ENCODE data around the gene EPB41.

EPB41 gene

DNA sequence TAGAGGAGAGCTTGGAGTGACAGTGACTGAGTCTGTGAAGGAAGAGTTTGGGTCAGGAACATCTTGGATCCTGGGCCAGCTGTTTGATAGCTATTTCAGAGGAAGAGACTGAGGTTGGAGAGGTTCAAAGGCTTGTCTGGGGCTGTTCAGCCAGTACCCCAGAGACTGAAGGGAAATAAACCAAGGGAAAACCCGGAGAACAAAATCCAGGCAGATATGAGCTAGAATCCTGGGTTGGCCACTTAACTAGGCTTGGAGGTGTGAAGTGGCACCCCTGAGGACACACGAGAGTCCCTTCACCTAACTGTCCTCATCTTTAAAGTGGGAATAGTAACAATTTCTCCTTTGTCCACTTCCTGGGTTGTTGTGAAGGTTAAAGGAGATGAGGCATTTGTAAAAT lies 23.1 kb upstream of the EPB41 start:
- DNase-seq (ENCODE audit: low read depth): no peak

GRCh38 chr1:28893403-28894102 lies 20.8 kb upstream of the EPB41 start:
- DNase-seq (ENCODE audit: low read depth): no peak

DNA sequence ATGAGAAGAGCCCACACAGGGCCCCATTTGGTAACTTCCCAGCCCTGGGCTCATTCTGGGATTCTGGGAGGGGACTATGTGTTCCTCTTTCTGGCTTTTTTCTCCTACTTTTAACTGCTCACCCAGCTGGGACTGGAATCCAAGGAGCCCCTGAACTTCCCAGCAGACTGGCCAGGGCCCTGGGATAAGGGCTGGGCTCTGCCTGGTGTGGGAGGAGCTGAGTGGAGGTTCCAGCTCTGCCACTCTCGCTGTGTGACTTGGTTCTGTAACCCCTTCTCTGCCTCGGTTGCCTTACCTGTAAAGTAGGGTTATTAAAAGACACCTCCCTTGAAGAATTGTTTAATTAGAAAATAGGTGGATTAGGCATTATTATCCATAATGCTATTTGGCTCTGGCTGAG lies 19.6 kb upstream of the EPB41 start:
- no peak for DNase-seq (ENCODE audit: low read depth)

- DNase-seq (ENCODE audit: low read depth): no peak
These were observed 18.3 kb upstream of the EPB41 start for GRCh38 chr1:28895896-28896608.

- no peak for DNase-seq (ENCODE audit: low read depth)
These were observed 17.8 kb upstream of the EPB41 start for GRCh38 chr1:28896609-28896986.

DNA sequence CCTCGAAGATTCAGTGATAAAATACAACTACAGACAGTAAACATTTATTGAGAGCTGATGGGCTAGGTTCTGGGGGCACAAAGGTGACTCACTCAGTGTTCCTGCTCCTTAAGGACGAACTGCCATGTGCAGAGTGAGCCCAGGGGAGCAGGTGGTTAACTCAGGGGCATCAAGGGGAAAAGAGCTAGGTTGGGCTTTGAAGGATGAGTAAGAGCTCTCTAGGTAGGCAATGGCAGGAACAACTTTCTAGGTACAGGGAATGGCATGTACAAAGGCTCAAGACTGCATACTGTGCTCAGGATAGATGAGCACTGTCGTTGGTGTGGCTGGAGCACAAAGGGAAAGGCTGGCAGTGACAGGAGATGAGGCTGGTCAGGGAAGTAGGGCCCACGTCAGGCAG lies 16.6 kb upstream of the EPB41 start:
- no peak for DNase-seq (ENCODE audit: low read depth)

GRCh38 chr1:28898405-28898881 lies 15.9 kb upstream of the EPB41 start:
- DNase-seq (ENCODE audit: low read depth): no peak

GRCh38 chr1:28899267-28899666 lies 15.1 kb upstream of the EPB41 start:
- no peak for DNase-seq (ENCODE audit: low read depth)

DNA sequence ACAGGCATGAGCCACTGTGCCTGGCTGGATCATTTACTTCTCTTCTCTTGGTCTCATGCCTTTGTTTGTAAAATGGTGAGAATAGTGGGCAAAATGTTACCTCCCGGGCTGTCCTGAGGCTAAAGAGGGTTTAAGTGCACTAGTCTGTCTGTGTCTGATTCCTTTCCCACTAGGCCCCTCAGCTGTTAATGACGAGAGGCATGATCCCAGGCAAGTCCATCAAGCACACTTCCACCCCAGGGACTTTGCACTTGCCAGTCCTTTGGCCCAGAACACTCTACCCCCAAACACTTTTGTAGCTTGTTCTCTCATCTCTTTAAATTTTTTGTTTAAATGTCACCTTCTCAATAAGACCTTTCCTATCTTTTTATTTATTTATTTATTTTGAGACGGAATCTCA lies 13.8 kb upstream of the EPB41 start:
- DNase-seq (ENCODE audit: low read depth): no peak

- no peak for DNase-seq (ENCODE audit: low read depth)
These were observed 11.6 kb upstream of the EPB41 start for GRCh38 chr1:28902738-28903137.

- DNase-seq (ENCODE audit: low read depth): no peak
These were observed 8.3 kb upstream of the EPB41 start for GRCh38 chr1:28905921-28906666.

DNA sequence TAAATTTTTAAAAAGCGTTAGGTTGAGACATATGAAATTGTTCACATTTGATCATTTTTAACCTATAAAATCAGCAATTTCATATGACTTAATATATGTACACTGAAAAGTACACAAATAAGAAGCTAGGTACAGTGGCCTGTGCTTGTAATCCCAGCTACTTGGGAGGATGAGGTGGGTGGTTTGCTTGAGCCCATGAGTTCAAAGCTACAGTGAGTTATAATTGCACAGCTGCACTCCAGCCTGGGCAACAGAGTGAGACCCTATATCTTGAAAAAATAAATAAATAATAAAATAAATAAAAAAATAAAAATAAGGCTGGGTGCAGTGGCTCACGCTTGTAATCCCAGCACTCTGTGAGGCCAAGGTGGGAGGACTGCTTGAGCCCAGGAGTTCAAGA lies 5.2 kb upstream of the EPB41 start:
- DNase-seq (ENCODE audit: low read depth): no peak

- no peak for DNase-seq (ENCODE audit: low read depth)
These were observed 3.8 kb upstream of the EPB41 start for GRCh38 chr1:28910379-28911115.

GRCh38 chr1:28913786-28914227 lies 562 bp upstream of the EPB41 start:
- DNase-seq (ENCODE audit: low read depth): no peak

- no peak for DNase-seq (ENCODE audit: low read depth)
These were observed 894 bp downstream of the EPB41 start for GRCh38 chr1:28915031-28915895.

DNA sequence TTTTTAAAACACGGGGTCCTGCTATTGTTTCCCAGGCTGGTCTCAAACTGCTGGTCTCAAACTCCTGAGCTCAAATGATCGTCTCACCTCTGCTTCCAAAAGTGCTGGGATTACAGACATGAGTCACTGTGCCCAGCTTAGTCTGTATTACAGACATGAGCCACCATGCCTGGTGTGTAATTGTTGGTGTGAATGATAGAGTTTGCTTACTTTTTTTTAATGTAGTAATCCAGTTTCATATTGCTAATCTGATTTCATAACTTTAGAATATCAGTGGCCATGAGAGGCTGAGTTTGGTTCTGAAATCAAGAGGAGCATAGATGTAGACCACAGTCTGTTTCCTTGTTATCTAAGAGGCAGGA lies 3.4 kb downstream of the EPB41 start:
- DNase-seq (ENCODE audit: low read depth): no peak

DNA sequence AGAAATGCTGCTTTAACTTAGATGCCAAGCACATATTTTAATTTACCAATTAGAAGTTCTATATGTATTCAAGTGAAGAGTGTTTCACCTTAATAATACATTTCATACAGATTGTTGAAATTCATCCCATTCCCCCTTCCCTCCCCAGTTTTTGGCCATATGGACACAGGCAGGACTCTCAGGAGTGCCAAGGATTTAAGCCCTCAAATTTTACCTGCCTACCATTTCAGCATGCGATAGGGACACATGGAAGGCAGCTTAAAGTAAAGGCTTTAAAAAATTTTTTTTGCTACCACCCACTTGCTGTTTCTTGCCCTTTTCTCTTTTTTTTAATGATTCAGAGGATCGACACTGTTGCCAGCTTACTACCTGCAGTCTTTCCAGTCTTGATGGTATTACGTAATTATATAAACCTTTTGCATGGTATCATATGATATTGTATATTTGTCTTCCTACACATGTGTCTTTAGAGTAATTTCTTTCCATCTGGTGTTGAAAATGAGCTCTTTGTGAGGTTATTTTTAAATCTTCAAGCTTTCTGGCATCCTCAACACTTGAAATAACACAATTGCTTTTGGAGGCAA lies 7.0 kb downstream of the EPB41 start:
- DNase-seq (ENCODE audit: low read depth): no peak

DNA sequence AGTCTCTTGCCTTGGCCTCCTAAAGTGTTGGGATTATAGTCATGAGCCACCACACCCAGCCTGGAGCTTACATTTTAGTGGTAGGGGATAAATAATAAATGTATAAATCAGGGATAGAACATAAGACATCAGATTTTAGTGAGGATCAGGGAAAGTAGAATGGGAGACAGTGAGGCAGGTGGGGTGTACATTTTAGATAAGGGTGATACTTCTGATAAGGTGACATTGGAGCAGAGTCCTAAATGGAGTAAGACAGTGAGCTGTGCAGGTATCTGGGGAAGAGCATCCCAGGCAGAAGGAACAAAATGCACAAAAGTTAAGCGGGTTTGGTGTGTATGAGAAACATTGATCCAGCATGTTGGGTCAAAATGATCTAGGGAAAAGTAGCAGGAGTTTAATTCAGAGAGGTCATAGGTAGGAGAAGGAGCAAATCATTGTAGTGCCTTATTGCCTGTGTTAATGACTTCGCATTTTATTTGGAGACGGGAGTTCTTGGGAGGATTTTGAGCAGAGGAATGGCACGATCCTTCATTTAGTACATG lies 11.1 kb downstream of the EPB41 start:
- no peak for DNase-seq (ENCODE audit: low read depth)

DNA sequence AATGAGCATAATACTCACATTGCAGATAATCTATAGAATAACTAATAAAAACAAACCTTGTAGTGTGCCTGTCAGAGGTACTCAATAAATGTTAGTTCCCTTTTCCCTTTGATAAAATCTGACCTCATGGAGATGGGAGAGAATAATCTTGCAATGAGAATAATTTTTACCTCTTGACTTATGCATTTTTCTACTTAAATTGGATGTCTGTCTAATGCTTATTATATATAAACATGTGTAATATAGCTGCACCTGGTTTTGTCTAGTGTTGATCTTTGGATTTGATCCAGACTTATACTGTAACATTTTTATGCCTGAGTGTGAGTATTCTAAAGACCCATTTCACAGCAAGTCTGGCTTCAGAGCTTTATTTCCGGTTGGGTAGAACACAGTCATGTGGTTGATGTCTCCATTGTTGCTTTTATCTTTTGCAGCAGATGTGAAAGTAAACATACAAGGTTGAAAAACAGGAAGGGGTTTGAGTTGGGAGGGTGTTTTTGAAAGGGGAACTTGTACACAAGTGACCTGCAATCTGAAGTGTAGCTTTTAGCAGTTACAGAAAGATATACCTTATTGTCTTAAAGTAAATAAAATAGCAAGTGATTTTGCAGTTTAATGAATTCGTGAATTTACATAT lies 12.4 kb downstream of the EPB41 start:
- DNase-seq (ENCODE audit: low read depth): no peak

GRCh38 chr1:28927266-28927647 lies 12.9 kb downstream of the EPB41 start:
- no peak for DNase-seq (ENCODE audit: low read depth)

Data from non-pigmented ciliary epithelial cell (primary cell).